Ovary (tissue), 3 donors: Measurements from ENCODE around the gene RNF214.

ENCODE experiments used
- POLR2A ChIP-seq: fragments of 450-650 bp; IDR thresholded peaks from one replicate; pipeline ENCODE4 v1.6.1; 2017; ENCODE audit warnings: antibody characterized with exemption, mild to moderate bottlenecking, moderate library complexity
- TF ChIP-seq, protein P1 (sequence below), 3 donors: fragments of 450-650 bp in 2 of 3; fragments of 200-600 bp in 1 of 3; IDR thresholded peaks; one replicate each; pipeline versions ENCODE4 v1.5.1 to v1.8.0; 2016 to 2022; ENCODE audit warnings: antibody characterized with exemption in 3 of 3, mild to moderate bottlenecking in 1 of 3
- donor health status: DM: no; HTN: no; CAD: no.

DNA sequence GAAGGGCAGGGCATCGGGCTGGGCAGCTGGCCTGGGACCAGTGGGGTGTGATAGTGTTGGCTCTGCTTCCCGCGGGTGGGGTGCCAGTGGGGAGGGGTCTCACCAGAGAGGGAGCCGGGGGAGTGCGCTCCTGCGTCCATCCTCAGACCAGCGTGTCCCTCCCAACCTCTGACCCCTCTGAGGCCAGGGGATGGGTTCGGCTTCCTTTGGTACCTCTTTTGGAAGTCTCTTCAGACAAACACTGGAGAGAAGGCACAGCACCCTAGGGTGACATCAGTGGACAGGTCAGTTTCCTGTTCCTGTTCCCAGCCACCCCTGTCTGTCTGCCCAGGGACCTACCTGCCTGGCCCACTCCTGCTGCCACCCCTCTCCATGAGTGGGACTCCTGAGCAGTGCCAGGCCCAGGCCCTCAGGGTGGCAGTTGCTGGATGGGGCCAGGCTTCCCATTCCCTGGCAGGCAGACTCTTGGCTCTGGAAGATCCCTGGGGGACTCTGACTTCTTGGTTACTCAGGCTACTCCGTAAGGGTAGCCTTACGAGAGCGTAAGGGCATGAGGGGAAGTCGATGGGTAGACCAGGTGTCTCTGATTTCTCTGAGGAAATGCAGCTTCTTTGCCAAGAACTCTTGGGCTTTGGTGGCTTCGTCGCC, 30.7 kb upstream of the RNF214 start:
- TF ChIP-seq, protein P1, sequence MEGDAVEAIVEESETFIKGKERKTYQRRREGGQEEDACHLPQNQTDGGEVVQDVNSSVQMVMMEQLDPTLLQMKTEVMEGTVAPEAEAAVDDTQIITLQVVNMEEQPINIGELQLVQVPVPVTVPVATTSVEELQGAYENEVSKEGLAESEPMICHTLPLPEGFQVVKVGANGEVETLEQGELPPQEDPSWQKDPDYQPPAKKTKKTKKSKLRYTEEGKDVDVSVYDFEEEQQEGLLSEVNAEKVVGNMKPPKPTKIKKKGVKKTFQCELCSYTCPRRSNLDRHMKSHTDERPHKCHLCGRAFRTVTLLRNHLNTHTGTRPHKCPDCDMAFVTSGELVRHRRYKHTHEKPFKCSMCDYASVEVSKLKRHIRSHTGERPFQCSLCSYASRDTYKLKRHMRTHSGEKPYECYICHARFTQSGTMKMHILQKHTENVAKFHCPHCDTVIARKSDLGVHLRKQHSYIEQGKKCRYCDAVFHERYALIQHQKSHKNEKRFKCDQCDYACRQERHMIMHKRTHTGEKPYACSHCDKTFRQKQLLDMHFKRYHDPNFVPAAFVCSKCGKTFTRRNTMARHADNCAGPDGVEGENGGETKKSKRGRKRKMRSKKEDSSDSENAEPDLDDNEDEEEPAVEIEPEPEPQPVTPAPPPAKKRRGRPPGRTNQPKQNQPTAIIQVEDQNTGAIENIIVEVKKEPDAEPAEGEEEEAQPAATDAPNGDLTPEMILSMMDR (IDR thresholded peaks at IDR 0.05), result no peak
- TF ChIP-seq POLR2A, result no peak
